ENCODE data around the gene TOMM20.
"Not testable (repeated sequence)": the region's sequence is repeated elsewhere in the genome, so short reads cannot be mapped to it uniquely, and the experiment has no call there.

Gene TOMM20

GRCh38 chr1:235101558-235102258 lies 26.9 kb downstream of the TOMM20 start:
- TF ChIP-seq POLR2A (IDR thresholded peaks at IDR 0.05; ENCODE audit: low read length) (no peak), GATA1 (IDR thresholded peaks at IDR 0.05; ENCODE audit: low read depth, low read length) (no peak)
- DNase-seq = no peak

- TF ChIP-seq GATA1 (IDR thresholded peaks at IDR 0.05; ENCODE audit: low read depth, low read length) (no peak), POLR2A (IDR thresholded peaks at IDR 0.05; ENCODE audit: low read length) (no peak)
- DNase-seq = no peak
Measured at GRCh38 chr1:235100194-235100772, 28.4 kb downstream of the TOMM20 start.

- no peak for DNase-seq
- TF ChIP-seq GATA1 (IDR thresholded peaks at IDR 0.05; ENCODE audit: low read depth, low read length) = no peak
- no peak for TF ChIP-seq POLR2A (IDR thresholded peaks at IDR 0.05; ENCODE audit: low read length)
Measured at GRCh38 chr1:235098991-235099390, 29.6 kb downstream of the TOMM20 start.

- TF ChIP-seq GATA1 (IDR thresholded peaks at IDR 0.05; ENCODE audit: low read depth, low read length) (no peak), POLR2A (IDR thresholded peaks at IDR 0.05; ENCODE audit: low read length) (no peak)
Measured at GRCh38 chr1:235098547-235098946, 30.1 kb downstream of the TOMM20 start.

GRCh38 chr1:235097501-235097900 lies 31.1 kb downstream of the TOMM20 start:
- DNase-seq = not testable (repeated sequence)

More at GRCh38 chr1:235098547-235098946, 30.1 kb downstream of the TOMM20 start:
- DNase-seq = no peak

- TF ChIP-seq POLR2A (IDR thresholded peaks at IDR 0.05; ENCODE audit: low read length) (no peak), GATA1 (IDR thresholded peaks at IDR 0.05; ENCODE audit: low read depth, low read length) (no peak)
- no peak for DNase-seq
Measured at GRCh38 chr1:235095938-235096562, 32.6 kb downstream of the TOMM20 start.

GRCh38 chr1:235093696-235094592 lies 34.7 kb downstream of the TOMM20 start:
- TF ChIP-seq POLR2A (IDR thresholded peaks at IDR 0.05; ENCODE audit: low read length) = no peak
- TF ChIP-seq GATA1 (IDR thresholded peaks at IDR 0.05; ENCODE audit: low read depth, low read length) = no peak
- DNase-seq = peak; percentile 75 to 86

GRCh38 chr1:235093013-235093695 lies 35.5 kb downstream of the TOMM20 start:
- TF ChIP-seq POLR2A (IDR thresholded peaks at IDR 0.05; ENCODE audit: low read length) (no peak), GATA1 (IDR thresholded peaks at IDR 0.05; ENCODE audit: low read depth, low read length) (no peak)
- DNase-seq = peak; percentile 36 to 39

- DNase-seq = not testable (repeated sequence)
Measured at GRCh38 chr1:235092415-235092814, 36.2 kb downstream of the TOMM20 start.

- not testable (repeated sequence) for DNase-seq
Measured at GRCh38 chr1:235092045-235092406, 36.6 kb downstream of the TOMM20 start.

- not testable (repeated sequence) for DNase-seq
Measured at GRCh38 chr1:235091319-235092044, 37.2 kb downstream of the TOMM20 start.

GRCh38 chr1:235090406-235091069 lies 38.1 kb downstream of the TOMM20 start:
- TF ChIP-seq POLR2A (IDR thresholded peaks at IDR 0.05; ENCODE audit: low read length) (no peak), GATA1 (IDR thresholded peaks at IDR 0.05; ENCODE audit: low read depth, low read length) (no peak)
- DNase-seq = peak; percentile 12 to 23

- no peak for DNase-seq
- TF ChIP-seq GATA1 (IDR thresholded peaks at IDR 0.05; ENCODE audit: low read depth, low read length) = no peak
- no peak for TF ChIP-seq POLR2A (IDR thresholded peaks at IDR 0.05; ENCODE audit: low read length)
Measured at GRCh38 chr1:235088907-235089306, 39.7 kb downstream of the TOMM20 start.
